Pancreas (tissue), 10 donors: Measurements from ENCODE around the gene ZFYVE28. TPM values are rescaled to one million over a fixed set of nuclear protein-coding genes. Genes with fewer than 3 reads are reported as not detected.

Experiments used
- ATAC-seq, 4 donors: fragments of 200-7000 bp; cut with Tn5 transposase; one replicate each; pipeline versions ENCODE4 v1.8.0 to v1.9.1; 2020; ENCODE audit warnings: mild to moderate bottlenecking in 4 of 4, moderate library complexity in 4 of 4
- DNase-seq, 6 donors: peaks; one replicate each; pipeline ENCODE4 v3.0.0-alpha.2; 2020
- FAIRE-seq: peaks from 2 replicates; lab custom pipeline; 2012; peaks lifted over from hg19 to GRCh38; lab: Jason Lieb, UNC
- H3K27ac ChIP-seq, 4 donors: fragments of 200-600 bp; sonication (generic); 1 replicate in 3 of 4; 2 replicates in 1 of 4; pipeline versions ENCODE4 v1.5.0 to v1.8.0; 2020
- H3K27me3 ChIP-seq, 4 donors: fragments of 200-600 bp; one replicate each; pipeline ENCODE4 v1.8.0; 2021
- H3K36me3 ChIP-seq, 3 donors: fragments of 200-600 bp; sonication (generic) in 1 of 3; one replicate each; pipeline versions ENCODE4 v1.5.0 to v1.8.0; 2020 to 2021
- H3K4me1 ChIP-seq, 3 donors: fragments of 200-600 bp; one replicate each; pipeline ENCODE4 v1.8.0; 2021
- H3K4me3 ChIP-seq, 4 donors: fragments of 200-600 bp; sonication (generic) in 2 of 4; one replicate each; pipeline versions ENCODE4 v1.5.0 to v1.8.0; 2020 to 2021
- H3K9me3 ChIP-seq, 4 donors: fragments of 200-600 bp; one replicate each; pipeline ENCODE4 v1.8.0; 2021
- WGBS, 2 donors: extraction: QIAGEN DNeasy Blood & Tissue Kit; methylation state at CpG; one replicate each; pipeline ENCODE4 v1.1.7; 2013; 5-methylcytosine and 5-hydroxymethylcytosine counted together
- intact Hi-C, 3 donors: fragments of 100-400 bp; cut with DNase I; formaldehyde crosslinking; loops; one replicate each; pipeline versions ENCODE4 v1.11.1 to v1.14.2; 2022
- polyA plus RNA-seq, 2 donors: library from polyadenylated mRNA; stranded (reverse); fragments of 200-250 nt; gene quantifications; one replicate each; pipeline ENCODE4 v1.2.3, GENCODE V29; 2013
- total RNA-seq, 6 donors: library from RNA; stranded (reverse); fragmentation: NEBNext Ultra II Directional in 4 of 6; extraction: Animal tissue kit (Norgen Biotek cat#: 25700) in 4 of 6; gene quantifications; one replicate each; pipeline versions ENCODE4 v1.2.1 to v1.2.4, GENCODE V29; 2021 to 2023
- TF ChIP-seq, protein P1 (sequence below), 4 donors: fragments of 200-600 bp; sonication (generic) in 3 of 4; IDR thresholded peaks; one replicate each; pipeline versions ENCODE4 v1.5.0 to v1.8.0; 2021; ENCODE audit warnings: antibody characterized with exemption in 4 of 4
- donor health status: healthy with polysubstance abuse.
- donor health status: DM: no; HTN: no; CAD: no; lungs with moderate emphysema.
- donor health status: DM: no; HTN: no; CAD: no.
- donor health status: control.
- donor health status: control.
- donor health status: Bipolar disorder and iron deficiency.
- donor health status: DM: yes; HTN: yes; CAD: no.
- donor health status: DM: no; HTN: no; CAD: no.
- donor health status: DM: no; HTN: no; CAD: no.
- donor health status: DM: yes; HTN: yes; CAD: no.

Gene ZFYVE28
- total and polyA plus RNA-seq, 8 donors, result 3.8 to 13.4 (median 6.0) TPM

DNA sequence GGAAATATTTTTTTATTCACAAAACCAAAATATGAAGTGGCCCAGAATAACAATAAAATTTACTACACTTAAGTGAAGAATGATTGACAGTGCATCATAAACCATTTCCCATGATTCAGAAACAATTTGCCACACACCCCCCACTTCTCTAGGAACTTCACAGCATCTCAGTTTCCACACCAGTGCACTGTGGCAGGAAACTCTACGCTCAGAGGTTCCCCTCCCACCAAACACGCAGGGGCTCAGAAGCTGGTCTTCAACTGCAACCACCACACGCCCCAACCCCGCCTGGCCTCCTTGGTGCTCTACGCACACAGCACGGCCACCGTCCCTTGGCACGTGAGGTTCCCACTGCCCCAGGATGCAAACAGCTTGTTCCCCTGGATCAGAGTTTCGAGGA lies 63.7 kb downstream of the ZFYVE28 start:
- H3K4me3 ChIP-seq, result no peak overlapping the region
- no peaks in the 10 kb centered on the region for H3K9me3 ChIP-seq
- H3K36me3 ChIP-seq, result no peaks in the 10 kb centered on the region
- TF ChIP-seq, protein P1, sequence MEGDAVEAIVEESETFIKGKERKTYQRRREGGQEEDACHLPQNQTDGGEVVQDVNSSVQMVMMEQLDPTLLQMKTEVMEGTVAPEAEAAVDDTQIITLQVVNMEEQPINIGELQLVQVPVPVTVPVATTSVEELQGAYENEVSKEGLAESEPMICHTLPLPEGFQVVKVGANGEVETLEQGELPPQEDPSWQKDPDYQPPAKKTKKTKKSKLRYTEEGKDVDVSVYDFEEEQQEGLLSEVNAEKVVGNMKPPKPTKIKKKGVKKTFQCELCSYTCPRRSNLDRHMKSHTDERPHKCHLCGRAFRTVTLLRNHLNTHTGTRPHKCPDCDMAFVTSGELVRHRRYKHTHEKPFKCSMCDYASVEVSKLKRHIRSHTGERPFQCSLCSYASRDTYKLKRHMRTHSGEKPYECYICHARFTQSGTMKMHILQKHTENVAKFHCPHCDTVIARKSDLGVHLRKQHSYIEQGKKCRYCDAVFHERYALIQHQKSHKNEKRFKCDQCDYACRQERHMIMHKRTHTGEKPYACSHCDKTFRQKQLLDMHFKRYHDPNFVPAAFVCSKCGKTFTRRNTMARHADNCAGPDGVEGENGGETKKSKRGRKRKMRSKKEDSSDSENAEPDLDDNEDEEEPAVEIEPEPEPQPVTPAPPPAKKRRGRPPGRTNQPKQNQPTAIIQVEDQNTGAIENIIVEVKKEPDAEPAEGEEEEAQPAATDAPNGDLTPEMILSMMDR (IDR thresholded peaks at IDR 0.05), result no peak
- no peaks in the 10 kb centered on the region for H3K4me1 ChIP-seq
- DNase-seq (no peak), FAIRE-seq (no peak), ATAC-seq (no peak)
- H3K27me3 ChIP-seq, result no peaks in the 10 kb centered on the region
- H3K27ac ChIP-seq, result no peak overlapping the region
- intact Hi-C loops, result no loop called here
- 90 to 91% methylated on average over 9 of the region's 9 CpGs for WGBS, 2 donors

DNA sequence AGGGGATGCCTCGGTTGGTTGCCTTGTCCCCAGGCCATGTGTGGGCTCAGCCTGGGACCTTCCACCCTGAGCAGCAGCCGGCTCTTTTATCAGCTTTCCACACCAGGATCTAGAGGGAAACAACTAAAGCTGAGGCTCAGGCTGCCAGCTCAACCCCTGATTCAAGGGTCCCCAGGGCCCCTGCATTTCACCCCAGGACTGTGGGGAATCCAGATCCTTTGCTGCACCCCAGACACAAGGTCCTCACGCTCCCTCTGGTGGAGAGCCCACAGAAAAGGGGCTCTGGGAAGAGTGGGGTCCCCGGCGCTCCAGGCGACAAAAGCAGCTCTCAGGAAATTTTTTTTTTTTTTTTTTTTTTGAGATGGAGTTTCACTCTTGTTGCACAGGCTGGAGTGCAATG lies 64.3 kb downstream of the ZFYVE28 start:
- FAIRE-seq, result no peak

DNA sequence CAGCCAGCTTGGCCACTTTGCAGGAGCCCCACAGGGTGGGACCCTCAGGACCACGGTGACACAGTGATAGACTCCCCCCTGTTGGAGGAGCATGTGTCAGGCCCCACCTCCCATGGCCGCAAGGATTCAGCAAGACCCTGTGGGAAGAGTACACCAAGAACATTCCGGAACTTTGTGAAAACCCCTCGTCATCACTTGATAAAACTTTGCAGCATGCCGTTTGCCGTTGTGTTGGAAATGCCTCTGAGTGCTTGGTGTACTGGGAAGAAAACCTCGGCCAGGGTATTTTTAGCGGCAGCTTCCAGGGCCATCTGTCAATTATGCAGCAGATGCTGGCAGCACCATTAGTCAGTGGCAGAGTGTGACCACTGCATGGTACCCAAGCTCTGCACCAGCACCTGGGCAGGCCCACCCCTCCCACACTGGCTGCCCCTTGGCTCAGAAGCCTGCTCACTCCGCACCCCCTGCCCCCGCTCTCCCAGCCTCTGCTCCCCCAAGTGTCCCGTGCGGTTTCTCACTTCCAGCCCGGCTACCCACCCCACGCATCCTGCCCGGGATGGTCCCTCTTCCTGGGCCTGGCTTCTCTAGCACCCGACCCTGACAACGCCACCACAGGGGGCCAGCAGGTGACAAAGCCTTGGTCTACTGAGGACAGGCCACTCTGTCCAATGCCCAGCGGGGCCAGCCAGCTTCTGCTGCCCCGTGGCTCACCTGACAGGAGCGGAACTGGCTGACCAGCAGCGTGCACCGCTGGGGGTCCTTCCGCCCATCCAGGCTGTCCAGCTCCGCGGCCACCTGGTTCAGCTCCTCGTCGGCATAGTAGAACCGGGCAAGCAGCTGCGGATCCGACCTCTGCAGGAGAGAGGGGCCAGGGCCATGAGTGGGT lies 65.0 kb downstream of the ZFYVE28 start:
- FAIRE-seq (no peak), DNase-seq (peak in 2 of 6 donors; percentile 11 to 49), ATAC-seq (no peak)
- H3K4me3 ChIP-seq, result no peak overlapping the region
- TF ChIP-seq, protein P1 (IDR thresholded peaks at IDR 0.05), result no peak
- WGBS, 2 donors, result 84 to 87% methylated on average over 30 of the region's 30 CpGs
- no peaks in the 10 kb centered on the region for H3K27me3 ChIP-seq
- H3K36me3 ChIP-seq, result no peaks in the 10 kb centered on the region
- H3K9me3 ChIP-seq, result no peaks in the 10 kb centered on the region
- intact Hi-C loops, result no loop called here
- H3K4me1 ChIP-seq, result no peaks in the 10 kb centered on the region
- H3K27ac ChIP-seq, result no peak overlapping the region

More for the DNA sequence above, 64.3 kb downstream of the ZFYVE28 start:
- Histone ChIP-seq H3K27me3 (no peaks in the 10 kb centered on the region), H3K27ac (no peak overlapping the region), H3K4me3 (no peak overlapping the region), H3K36me3 (no peaks in the 10 kb centered on the region), H3K4me1 (no peaks in the 10 kb centered on the region), H3K9me3 (no peaks in the 10 kb centered on the region)
- intact Hi-C loops, result no loop called here
- TF ChIP-seq, protein P1 (IDR thresholded peaks at IDR 0.05), result no peak
- ATAC-seq (no peak), DNase-seq (peak in 1 of 6 donors; percentile 3)
- WGBS, 2 donors, result 92 to 93% methylated on average over 6 of the region's 6 CpGs

DNA sequence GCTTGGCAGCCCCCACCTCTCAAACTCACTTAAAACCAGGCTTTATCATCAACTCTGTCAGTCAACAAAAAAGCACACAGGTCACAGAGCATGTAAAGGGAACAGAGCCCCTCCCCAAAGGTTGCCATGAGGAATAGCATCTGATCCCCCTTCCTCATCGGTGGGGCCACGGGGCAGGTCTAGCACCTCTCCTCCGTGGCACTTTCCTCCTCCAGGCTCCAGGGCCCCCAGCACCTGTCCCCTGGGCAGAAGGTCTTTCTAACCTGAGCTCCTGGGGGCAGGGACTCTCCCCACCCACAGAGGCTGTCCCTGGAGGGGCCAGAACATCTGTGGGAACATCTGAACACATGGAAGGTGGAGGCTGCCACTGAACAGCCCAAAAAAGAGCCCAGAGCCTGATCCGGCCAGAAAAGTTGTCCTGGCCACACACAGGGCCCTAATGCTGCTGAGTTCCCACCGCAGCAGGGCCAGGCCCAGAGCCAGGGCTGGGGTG lies 65.7 kb downstream of the ZFYVE28 start:
- no peak overlapping the region for H3K4me3 ChIP-seq
- H3K9me3 ChIP-seq, result no peaks in the 10 kb centered on the region
- TF ChIP-seq, protein P1 (IDR thresholded peaks at IDR 0.05), result no peak
- ATAC-seq, result no peak
- DNase-seq, result peak in 1 of 6 donors; percentile 0
- intact Hi-C loops, result no loop called here
- no peak for FAIRE-seq
- no peak overlapping the region for H3K27ac ChIP-seq
- H3K4me1 ChIP-seq, result no peaks in the 10 kb centered on the region
- WGBS, 2 donors, result 88 to 90% methylated on average over 5 of the region's 5 CpGs
- no peaks in the 10 kb centered on the region for H3K27me3 ChIP-seq
- H3K36me3 ChIP-seq, result no peaks in the 10 kb centered on the region

DNA sequence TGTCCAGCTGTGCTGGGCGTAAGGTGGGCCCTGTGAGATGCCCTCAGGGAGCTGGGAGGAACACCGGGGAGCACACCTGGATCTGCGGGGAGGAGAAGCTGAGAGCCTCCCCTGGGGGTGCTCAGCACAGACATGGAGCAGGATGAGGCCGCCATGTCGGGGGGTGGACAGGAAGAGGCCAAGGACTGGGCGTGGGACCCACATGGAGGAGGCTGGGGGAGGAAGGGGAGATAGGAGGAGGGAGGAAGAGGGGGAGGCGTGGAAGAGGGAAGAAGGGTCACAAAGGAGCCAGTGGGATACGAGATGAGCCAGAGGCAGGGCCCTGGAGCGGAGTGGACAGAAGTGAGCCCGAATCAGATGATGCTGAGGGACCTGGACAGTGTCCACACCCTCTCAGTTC lies 66.3 kb downstream of the ZFYVE28 start:
- FAIRE-seq, result no peak
- no peaks in the 10 kb centered on the region for H3K4me1 ChIP-seq
- no peak overlapping the region for H3K27ac ChIP-seq
- peak in 2 of 6 donors; percentile 2 to 8 for DNase-seq
- no peaks in the 10 kb centered on the region for H3K9me3 ChIP-seq
- WGBS, 2 donors, result 92 to 93% methylated on average over 10 of the region's 10 CpGs
- no peak overlapping the region for H3K4me3 ChIP-seq
- TF ChIP-seq, protein P1 (IDR thresholded peaks at IDR 0.05), result no peak
- no peak for ATAC-seq
- H3K36me3 ChIP-seq, result no peaks in the 10 kb centered on the region
- no peaks in the 10 kb centered on the region for H3K27me3 ChIP-seq
- intact Hi-C loops, result no loop called here
